ENCODE data around the gene ODF2. TPM values are rescaled to one million over a fixed set of nuclear protein-coding genes. Genes with fewer than 3 reads are reported as not detected.
A peak's percentile ranks its signal among the peaks of the same experiment; 100 is the strongest.
"Not testable (repeated sequence)": the region's sequence is repeated elsewhere in the genome, so short reads cannot be mapped to it uniquely, and the experiment has no call there.

The ODF2 gene
- total and polyA plus RNA-seq, 11 donors: 8.0 to 25.5 (median 13.7) TPM

DNA sequence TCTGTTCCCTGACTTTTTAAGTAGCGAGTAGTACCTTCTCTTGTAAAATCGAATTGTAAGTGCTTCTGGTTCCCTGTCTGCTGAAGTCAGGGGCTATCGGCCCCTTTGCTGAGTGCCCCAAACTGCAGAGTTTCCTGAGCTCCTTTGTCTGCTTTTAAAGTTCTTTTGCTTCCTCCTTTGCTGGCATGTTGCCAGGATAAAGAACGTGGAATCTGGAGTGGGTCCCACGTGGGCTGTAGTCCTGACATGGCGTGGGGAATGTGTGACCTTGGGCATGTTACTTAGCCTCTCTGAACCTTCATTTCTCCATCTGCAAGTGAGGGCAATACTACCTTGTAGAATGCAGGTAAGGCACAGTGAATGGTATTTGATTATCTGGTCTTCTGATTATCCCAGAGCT lies 13.7 kb upstream of the ODF2 start:
- Histone ChIP-seq H3K36me3 (no peaks in the 10 kb centered on the region), H3K4me1 (peaks cover 0 to 10% (median 8%) of the 10 kb centered on the region in 12 donors), H3K27me3 (no peaks in the 10 kb centered on the region), H3K27ac (no peak overlapping the region), H3K9me3 (no peaks in the 10 kb centered on the region), H3K4me3 (no peak overlapping the region)
- 39 to 47% (median 43%) methylated on average over 6 of the region's 6 CpGs for WGBS, 4 donors
- TF ChIP-seq POLR2A (IDR thresholded peaks at IDR 0.05): no peak
- TF ChIP-seq, protein P1, sequence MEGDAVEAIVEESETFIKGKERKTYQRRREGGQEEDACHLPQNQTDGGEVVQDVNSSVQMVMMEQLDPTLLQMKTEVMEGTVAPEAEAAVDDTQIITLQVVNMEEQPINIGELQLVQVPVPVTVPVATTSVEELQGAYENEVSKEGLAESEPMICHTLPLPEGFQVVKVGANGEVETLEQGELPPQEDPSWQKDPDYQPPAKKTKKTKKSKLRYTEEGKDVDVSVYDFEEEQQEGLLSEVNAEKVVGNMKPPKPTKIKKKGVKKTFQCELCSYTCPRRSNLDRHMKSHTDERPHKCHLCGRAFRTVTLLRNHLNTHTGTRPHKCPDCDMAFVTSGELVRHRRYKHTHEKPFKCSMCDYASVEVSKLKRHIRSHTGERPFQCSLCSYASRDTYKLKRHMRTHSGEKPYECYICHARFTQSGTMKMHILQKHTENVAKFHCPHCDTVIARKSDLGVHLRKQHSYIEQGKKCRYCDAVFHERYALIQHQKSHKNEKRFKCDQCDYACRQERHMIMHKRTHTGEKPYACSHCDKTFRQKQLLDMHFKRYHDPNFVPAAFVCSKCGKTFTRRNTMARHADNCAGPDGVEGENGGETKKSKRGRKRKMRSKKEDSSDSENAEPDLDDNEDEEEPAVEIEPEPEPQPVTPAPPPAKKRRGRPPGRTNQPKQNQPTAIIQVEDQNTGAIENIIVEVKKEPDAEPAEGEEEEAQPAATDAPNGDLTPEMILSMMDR (IDR thresholded peaks at IDR 0.05): no peak
- ATAC-seq (no peak), DNase-seq (no peak)
- intact Hi-C loops (cut with DNase I): no loop called here

DNA sequence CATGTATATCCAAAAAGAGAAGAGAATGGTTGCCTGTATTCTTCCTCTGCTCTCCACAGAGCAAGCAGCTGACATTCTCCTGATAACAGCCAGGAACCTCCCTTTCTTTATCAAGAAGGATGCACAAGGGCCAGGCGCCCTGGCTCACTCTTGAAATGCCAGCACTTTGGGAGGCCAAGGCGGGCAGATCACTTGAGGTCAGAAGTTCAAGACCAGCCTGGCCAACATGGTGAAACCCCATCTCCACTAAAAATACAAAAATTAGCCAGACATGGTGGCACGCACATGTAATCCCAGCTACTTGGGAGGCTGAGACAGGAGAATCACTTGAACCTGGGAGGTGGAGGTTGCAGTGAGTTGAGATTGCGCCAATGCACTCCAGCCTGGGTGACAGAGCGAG lies 9.3 kb upstream of the ODF2 start:
- H3K27me3 ChIP-seq; intact Hi-C loops (cut with DNase I); H3K4me1 ChIP-seq; H3K36me3 ChIP-seq; H3K27ac ChIP-seq; ATAC-seq; H3K4me3 ChIP-seq; H3K9me3 ChIP-seq; DNase-seq: not testable (repeated sequence)
- 90 to 93% (median 92%) methylated on average over 5 of the region's 5 CpGs for WGBS, 4 donors

GRCh38 chr9:128448746-128449145 lies 7.1 kb upstream of the ODF2 start:
- Histone ChIP-seq H3K4me3 (no peak overlapping the region), H3K9me3 (peaks cover 0 to 5% (median 0%) of the 10 kb centered on the region in 12 donors), H3K27ac (no peak overlapping the region), H3K4me1 (no peaks in the 10 kb centered on the region), H3K36me3 (no peaks in the 10 kb centered on the region), H3K27me3 (no peaks in the 10 kb centered on the region)
- TF ChIP-seq POLR2A (IDR thresholded peaks at IDR 0.05): no peak
- TF ChIP-seq, protein P1 (IDR thresholded peaks at IDR 0.05): no peak
- WGBS, 4 donors: 97 to 98% (median 98%) methylated on average over 2 of the region's 2 CpGs
- no peak for ATAC-seq
- no peak for DNase-seq
- intact Hi-C loops (cut with DNase I): no loop called here

DNA sequence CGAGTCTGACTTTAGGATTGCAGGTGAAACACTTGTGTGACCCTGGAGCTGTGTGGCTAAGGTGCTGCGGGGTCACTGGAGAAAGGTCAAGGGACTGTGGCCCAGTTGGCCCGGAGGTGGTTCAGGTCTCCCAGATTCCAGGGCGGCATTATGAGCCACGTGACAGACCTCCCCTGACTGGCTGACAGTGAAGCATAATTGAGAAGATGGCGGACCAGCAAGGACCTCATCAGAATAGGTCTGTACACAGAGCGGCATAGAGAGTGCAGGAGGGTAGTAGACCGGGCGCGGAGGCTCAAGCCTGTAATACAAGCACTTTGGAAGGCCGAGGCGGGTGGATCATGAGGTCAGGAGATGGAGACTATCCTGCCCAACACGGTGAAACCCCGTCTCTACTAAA lies 815 bp upstream of the ODF2 start:
- H3K4me3 ChIP-seq: no peak overlapping the region
- H3K9me3 ChIP-seq: no peaks in the 10 kb centered on the region
- H3K4me1 ChIP-seq: peaks cover 0 to 26% (median 11%) of the 10 kb centered on the region in 12 donors
- TF ChIP-seq, protein P1 (IDR thresholded peaks at IDR 0.05): no peak
- TF ChIP-seq POLR2A (IDR thresholded peaks at IDR 0.05): no peak
- intact Hi-C loops (cut with DNase I): loop anchor here in 5 of 10 donors (5.0 kb wide), 4 partner anchors 47 to 177 kb away; partner anchors contain the start of genes SPTAN1 (in 2 of the 5) and GLE1 (in 1 of the 5)
- WGBS, 4 donors: 87 to 94% (median 90%) methylated on average over 14 of the region's 14 CpGs
- H3K27me3 ChIP-seq: no peaks in the 10 kb centered on the region
- ATAC-seq (no peak), DNase-seq (no peak)
- no peak overlapping the region for H3K27ac ChIP-seq
- H3K36me3 ChIP-seq: peaks cover 0 to 13% (median 4%) of the 10 kb centered on the region in 9 donors

DNA sequence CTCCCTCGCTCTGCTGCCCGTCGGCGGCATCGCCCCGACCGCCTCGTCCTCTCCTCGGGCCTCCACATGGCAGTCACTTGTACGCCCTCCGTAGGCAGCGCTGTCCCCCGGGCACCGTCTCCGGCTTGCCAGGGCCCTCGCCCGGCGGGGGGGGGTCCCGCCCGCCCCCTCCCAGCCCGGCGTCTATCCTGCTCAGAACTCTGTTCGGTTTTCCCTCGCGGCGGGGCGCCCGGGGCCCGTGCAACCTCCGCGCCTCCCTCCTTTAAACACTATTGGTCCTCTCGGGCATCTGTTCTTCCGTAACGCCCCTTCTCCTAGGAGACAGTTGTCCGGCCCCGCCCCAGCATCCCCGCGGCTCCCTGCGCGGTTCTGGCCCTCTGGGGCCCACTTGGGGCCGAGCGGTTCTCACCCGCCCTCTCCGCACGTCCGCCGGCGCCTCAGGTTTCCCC lies 831 bp downstream of the ODF2 start:
- peak; percentile 23 to 78 (median 71) for ATAC-seq

More for the DNA sequence above, 831 bp downstream of the ODF2 start:
- H3K27me3 ChIP-seq: no peaks in the 10 kb centered on the region
- peak overlapping the region; percentile 61 to 96 (median 86) for H3K4me3 ChIP-seq
- peaks cover 0 to 29% (median 19%) of the 10 kb centered on the region in 9 donors for H3K36me3 ChIP-seq
- WGBS, 4 donors: 1% methylated on average over 26 to 48 of the region's 48 CpGs
- peak; percentile 74 to 84 (median 78) for DNase-seq
- H3K9me3 ChIP-seq: no peaks in the 10 kb centered on the region
- TF ChIP-seq POLR2A (IDR thresholded peaks at IDR 0.05): no peak
- TF ChIP-seq, protein P1 (IDR thresholded peaks at IDR 0.05): no peak
- intact Hi-C loops (cut with DNase I): loop anchor here in 5 of 10 donors (1.0 to 5.0 kb wide), 6 partner anchors 36 to 176 kb away; partner anchors contain the start of genes SPTAN1 (in 3 of the 5), CERCAM (in 1 of the 5) and GLE1 (in 1 of the 5)
- H3K4me1 ChIP-seq: peaks cover 0 to 26% (median 11%) of the 10 kb centered on the region in 12 donors
- peak overlapping the region in 11 of 12 donors; percentile 77 to 92 (median 88) for H3K27ac ChIP-seq

Measured in heart left ventricle (tissue), 16 donors.